Heart left ventricle (tissue), 16 donors: ENCODE measurements around the gene BMP5. TPM values are rescaled to one million over a fixed set of nuclear protein-coding genes. Genes with fewer than 3 reads are reported as not detected.

ENCODE experiments used
- ATAC-seq, 4 donors: fragments of 200-7000 bp; cut with Tn5 transposase; one replicate each; pipeline ENCODE4 v1.9.1; 2020 to 2022; ENCODE audit warnings: moderate library complexity in 4 of 4, mild to moderate bottlenecking in 3 of 4, moderate number of reproducible peaks in 1 of 4
- DNase-seq, 5 donors: peaks; one replicate each; pipeline ENCODE4 v3.0.0-alpha.2; 2020
- H3K27ac ChIP-seq, 12 donors: fragments of 200-600 bp; sonication (generic) in 4 of 12; one replicate each; pipeline versions ENCODE4 v1.5.0 to v1.8.0; 2016 to 2022; ENCODE audit warnings: mild to moderate bottlenecking in 2 of 12
- H3K27me3 ChIP-seq, 9 donors: fragments of 200-600 bp; sonication (generic) in 2 of 9; one replicate each; pipeline versions ENCODE4 v1.5.1 to v1.8.0; 2016 to 2022; ENCODE audit warnings: mild to moderate bottlenecking in 3 of 9
- H3K36me3 ChIP-seq, 9 donors: fragments of 200-600 bp; sonication (generic) in 2 of 9; one replicate each; pipeline versions ENCODE4 v1.5.0 to v1.8.0; 2018 to 2022; ENCODE audit warnings: mild to moderate bottlenecking in 2 of 9
- H3K4me1 ChIP-seq, 12 donors: fragments of 200-600 bp; sonication (generic) in 4 of 12; one replicate each; pipeline versions ENCODE4 v1.5.0 to v1.8.0; 2016 to 2022; ENCODE audit warnings: mild to moderate bottlenecking in 3 of 12
- H3K4me3 ChIP-seq, 12 donors: fragments of 200-600 bp; sonication (generic) in 4 of 12; one replicate each; pipeline versions ENCODE4 v1.5.0 to v1.8.0; 2017 to 2022; ENCODE audit warnings: mild to moderate bottlenecking in 9 of 12, moderate library complexity in 4 of 12
- H3K9me3 ChIP-seq, 12 donors: fragments of 200-600 bp; sonication (generic) in 4 of 12; one replicate each; pipeline versions ENCODE4 v1.5.0 to v1.8.0; 2016 to 2022; ENCODE audit warnings: mild to moderate bottlenecking in 1 of 12
- POLR2A ChIP-seq, 2 donors: fragments of 450-650 bp; IDR thresholded peaks; one replicate each; pipeline ENCODE4 v1.6.1; 2017; ENCODE audit warnings: antibody characterized with exemption in 2 of 2, mild to moderate bottlenecking in 2 of 2, moderate library complexity in 2 of 2
- WGBS, 4 donors: extraction: QIAGEN DNeasy Blood & Tissue Kit in 2 of 4; methylation state at CpG; one replicate each; pipeline versions ENCODE4 v1.1.5 to v1.1.7; 2013 to 2018; 5-methylcytosine and 5-hydroxymethylcytosine counted together
- intact Hi-C, 10 donors: fragments of 100-400 bp; cut with DNase I; formaldehyde crosslinking; loops; one replicate each; pipeline versions ENCODE4 v1.11.1 to v1.14.2; 2022
- polyA plus RNA-seq, 2 donors: library from polyadenylated mRNA; stranded (reverse); fragments of 200-250 nt; gene quantifications; one replicate each; pipeline ENCODE4 v1.2.3, GENCODE V29; 2013
- total RNA-seq, 9 donors: library from RNA; depleted of rRNA in 2 of 9; stranded (reverse); fragments of >200 nt in 2 of 9; fragmentation: NEBNext Ultra II Directional in 3 of 9; extraction: Animal tissue kit (Norgen Biotek cat#: 25700) in 3 of 9; gene quantifications; one replicate each; pipeline versions ENCODE4 v1.1.0 to v1.2.4, GENCODE V29; 2016 to 2023
- TF ChIP-seq, protein P1 (sequence below), 12 donors: fragments of 200-600 bp; sonication (generic) in 4 of 12; IDR thresholded peaks; one replicate each; pipeline versions ENCODE4 v1.5.0 to v1.8.0; 2018 to 2022; ENCODE audit warnings: antibody characterized with exemption in 12 of 12, mild to moderate bottlenecking in 5 of 12
- donor health status: ischemic (EF 13 %, LVEDD 7.1; RV severe dilation, severe dysfunction).
- donor health status: healthy with polysubstance abuse.
- donor health status: DM: no; HTN: yes; CAD: no.
- donor health status: DM: no; HTN: no; CAD: no.
- donor health status: ischemic (EF 25% LVEDD 6.9; RV normal size, moderate dysfunction).
- donor health status: ischemic (EF 25% LVEDD 5.7; RV mildly dilated, moderate dysfunction).
- donor health status: healthy.
- donor health status: DM: yes; HTN: yes; CAD: no.
- donor health status: ischemic (EF 35%, LVEDD 5.7; RV mildly dilated, moderate dysfunction).
- donor health status: nonischemic (EF 11% LVEDD 7.7; RV severe dilation, severe dysfunction).
- donor health status: DM: yes; HTN: yes; CAD: no.
- donor health status: PGD.
- donor health status: ischemic (EF 29% LVEDD 5.4; RV normal size, mild dysfunction).
- donor health status: nonischemic (EF 23%, LVEDD 6.1; RV moderate dilation, normal function).

The BMP5 gene
- total and polyA plus RNA-seq, 11 donors: 0.86 to 5.8 (median 2.2) TPM

GRCh38 chr6:55870181-55870813 lies 5.1 kb downstream of the BMP5 start:
- 40 to 62% (median 45%) methylated on average over 3 of the region's 3 CpGs for WGBS, 4 donors
- DNase-seq (no peak), ATAC-seq (no peak)
- intact Hi-C loops: loop anchor here in 1 of 10 donors (10.0 kb wide), 2 partner anchors 85 to 295 kb away; partner anchors contain the start of gene HMGCLL1
- H3K36me3 ChIP-seq: no peaks in the 10 kb centered on the region
- peaks cover 0 to 3% (median 0%) of the 10 kb centered on the region in 9 donors for H3K27me3 ChIP-seq
- peak overlapping the region in 3 of 12 donors; percentile 4 to 10 (median 8) for H3K27ac ChIP-seq
- peak overlapping the region in 6 of 12 donors; percentile 22 to 52 (median 40) for H3K4me3 ChIP-seq
- no peaks in the 10 kb centered on the region for H3K9me3 ChIP-seq
- no peak for TF ChIP-seq POLR2A (IDR thresholded peaks at IDR 0.05)
- TF ChIP-seq, protein P1, sequence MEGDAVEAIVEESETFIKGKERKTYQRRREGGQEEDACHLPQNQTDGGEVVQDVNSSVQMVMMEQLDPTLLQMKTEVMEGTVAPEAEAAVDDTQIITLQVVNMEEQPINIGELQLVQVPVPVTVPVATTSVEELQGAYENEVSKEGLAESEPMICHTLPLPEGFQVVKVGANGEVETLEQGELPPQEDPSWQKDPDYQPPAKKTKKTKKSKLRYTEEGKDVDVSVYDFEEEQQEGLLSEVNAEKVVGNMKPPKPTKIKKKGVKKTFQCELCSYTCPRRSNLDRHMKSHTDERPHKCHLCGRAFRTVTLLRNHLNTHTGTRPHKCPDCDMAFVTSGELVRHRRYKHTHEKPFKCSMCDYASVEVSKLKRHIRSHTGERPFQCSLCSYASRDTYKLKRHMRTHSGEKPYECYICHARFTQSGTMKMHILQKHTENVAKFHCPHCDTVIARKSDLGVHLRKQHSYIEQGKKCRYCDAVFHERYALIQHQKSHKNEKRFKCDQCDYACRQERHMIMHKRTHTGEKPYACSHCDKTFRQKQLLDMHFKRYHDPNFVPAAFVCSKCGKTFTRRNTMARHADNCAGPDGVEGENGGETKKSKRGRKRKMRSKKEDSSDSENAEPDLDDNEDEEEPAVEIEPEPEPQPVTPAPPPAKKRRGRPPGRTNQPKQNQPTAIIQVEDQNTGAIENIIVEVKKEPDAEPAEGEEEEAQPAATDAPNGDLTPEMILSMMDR (IDR thresholded peaks at IDR 0.05): no peak
- H3K4me1 ChIP-seq: no peaks in the 10 kb centered on the region

- WGBS, 4 donors: 27 to 57% (median 36%) methylated on average over 1 of the region's 1 CpG
- Histone ChIP-seq H3K27me3 (peaks cover 0 to 3% (median 0%) of the 10 kb centered on the region in 9 donors), H3K9me3 (no peaks in the 10 kb centered on the region), H3K36me3 (no peaks in the 10 kb centered on the region), H3K27ac (peak overlapping the region in 2 of 12 donors; percentile 8 to 16), H3K4me3 (peak overlapping the region in 3 of 12 donors; percentile 44 to 52 (median 44)), H3K4me1 (no peaks in the 10 kb centered on the region)
- intact Hi-C loops: loop anchor here in 1 of 10 donors (10.0 kb wide), 2 partner anchors 85 to 295 kb away; partner anchors contain the start of gene HMGCLL1
- TF ChIP-seq, protein P1 (IDR thresholded peaks at IDR 0.05): no peak
- TF ChIP-seq POLR2A (IDR thresholded peaks at IDR 0.05): no peak
- ATAC-seq: no peak
- no peak for DNase-seq
Observed at GRCh38 chr6:55869674-55870073, 5.7 kb downstream of the BMP5 start.

- no peak for ATAC-seq
- H3K4me3 ChIP-seq: peak overlapping the region in 3 of 12 donors; percentile 2 to 44 (median 18)
Observed at GRCh38 chr6:55868771-55869479, 6.5 kb downstream of the BMP5 start.

More at GRCh38 chr6:55868771-55869479, 6.5 kb downstream of the BMP5 start:
- WGBS, 4 donors: 26 to 32% (median 29%) methylated on average over 5 of the region's 5 CpGs
- Histone ChIP-seq H3K9me3 (no peaks in the 10 kb centered on the region), H3K27ac (no peak overlapping the region), H3K36me3 (no peaks in the 10 kb centered on the region), H3K27me3 (no peaks in the 10 kb centered on the region), H3K4me1 (no peaks in the 10 kb centered on the region)
- intact Hi-C loops: no loop called here
- TF ChIP-seq, protein P1 (IDR thresholded peaks at IDR 0.05): no peak
- TF ChIP-seq POLR2A (IDR thresholded peaks at IDR 0.05): no peak
- DNase-seq: no peak
